Peyer's patch (tissue), 4 donors: ENCODE measurements around the gene ZNF564. TPM values are rescaled to one million over a fixed set of nuclear protein-coding genes. Genes with fewer than 3 reads are reported as not detected.

ENCODE experiments used
- DNase-seq, 3 donors: peaks; one replicate each; pipeline ENCODE4 v3.0.0-alpha.2; 2017 to 2019
- H3K27ac ChIP-seq, 4 donors: fragments of 200-600 bp; sonication (generic); one replicate each; pipeline ENCODE4 v1.5.1; 2016 to 2019
- H3K27me3 ChIP-seq, 2 donors: fragments of 200-600 bp; sonication (generic); one replicate each; pipeline ENCODE4 v1.5.1; 2019
- H3K36me3 ChIP-seq, 3 donors: fragments of 200-600 bp; sonication (generic); one replicate each; pipeline ENCODE4 v1.5.1; 2016 to 2019
- H3K4me1 ChIP-seq, 4 donors: fragments of 200-600 bp; sonication (generic); one replicate each; pipeline ENCODE4 v1.5.1; 2016 to 2019
- H3K4me3 ChIP-seq, 4 donors: fragments of 200-600 bp; sonication (generic); 1 replicate in 3 of 4; 2 replicates in 1 of 4; pipeline ENCODE4 v1.5.1; 2016 to 2019; ENCODE audit warnings: mild to moderate bottlenecking in 1 of 4
- H3K9me3 ChIP-seq, 4 donors: fragments of 200-600 bp; sonication (generic); one replicate each; pipeline ENCODE4 v1.5.1; 2016 to 2019; ENCODE audit warnings: mild to moderate bottlenecking in 1 of 4
- CTCF ChIP-seq, 6 experiments: fragments of 450-650 bp in 4 of 6; fragments of 200-600 bp in 2 of 6; sonication (generic) in 1 of 6; IDR thresholded peaks; one replicate each; pipeline ENCODE4 v1.5.1; 2017 to 2019; ENCODE audit warnings: antibody characterized with exemption in 6 of 6, mild to moderate bottlenecking in 3 of 6, moderate library complexity in 1 of 6
- POLR2A ChIP-seq, 2 donors: fragments of 450-650 bp; IDR thresholded peaks; one replicate each; pipeline ENCODE4 v1.5.1; 2017; ENCODE audit warnings: antibody characterized with exemption in 2 of 2, mild to moderate bottlenecking in 2 of 2, moderate library complexity in 2 of 2
- small RNA-seq, 2 donors: library from RNA; depleted of rRNA; stranded (forward); fragments of <200 nt; gene quantifications; one replicate each; pipeline ENCODE3, GENCODE V24; 2016
- total RNA-seq, 4 donors: library from RNA; depleted of rRNA; stranded (reverse); fragments of >200 nt; gene quantifications; one replicate each; pipeline ENCODE4 v1.1.0, GENCODE V29; 2016

The ZNF564 gene
- total RNA-seq, 4 donors from 2014 or later: 25.2 to 36.9 (median 29.2) TPM

DNA sequence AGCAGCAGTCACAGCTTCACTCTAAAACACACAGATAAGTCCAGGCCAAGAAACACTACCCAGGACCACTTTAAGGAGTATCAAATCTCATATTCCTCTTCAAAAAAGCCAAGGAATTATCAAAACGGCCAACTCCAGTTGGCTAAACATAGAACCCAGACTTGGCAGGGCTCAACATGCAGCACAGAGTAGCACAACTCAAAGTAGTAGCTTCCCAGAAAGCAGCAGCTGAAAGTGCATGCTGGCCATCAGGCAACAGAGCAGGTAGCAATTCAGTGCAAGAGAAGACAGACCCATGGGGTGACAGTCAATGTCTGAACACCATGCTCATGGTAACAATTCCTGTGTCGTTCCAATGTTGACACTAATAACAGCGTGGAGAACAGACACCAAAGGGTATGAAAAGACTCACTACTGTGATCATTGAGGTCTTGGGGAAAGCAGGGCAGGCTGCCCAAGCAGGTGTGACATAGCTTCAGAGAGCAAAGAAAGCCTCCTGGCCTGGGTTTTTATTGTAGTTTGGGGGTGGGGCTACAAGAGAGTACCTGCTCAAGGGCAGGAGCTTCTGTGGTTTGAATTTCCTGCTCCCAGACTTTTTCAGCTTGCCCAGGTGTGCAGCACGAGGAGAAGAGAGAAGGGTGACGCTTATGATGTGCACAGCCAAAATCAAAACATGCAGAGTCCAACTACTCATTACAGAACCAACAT lies 72.9 kb downstream of the ZNF564 start:
- no peak for DNase-seq
- H3K4me1 ChIP-seq: peaks cover 0 to 7% (median 0%) of the 10 kb centered on the region in 4 donors
- no peak overlapping the region for H3K27ac ChIP-seq
- no peaks in the 10 kb centered on the region for H3K36me3 ChIP-seq
- no peaks in the 10 kb centered on the region for H3K9me3 ChIP-seq
- H3K27me3 ChIP-seq: no peaks in the 10 kb centered on the region
- TF ChIP-seq POLR2A (IDR thresholded peaks at IDR 0.05): no peak
- no peak for TF ChIP-seq CTCF (IDR thresholded peaks at IDR 0.05)
- H3K4me3 ChIP-seq: no peak overlapping the region

Small RNA genes lying within 50 kb of the gene (small RNA-seq; reads per million reads assigned to genes)
- 0 reads per million in 2 donors for gene MTCO1P27
- gene PPIAP20: 0 reads per million in 2 donors

Other genes starting within 250 kb of the ZNF564 start
- 1 to 10 TPM; 1.8 to 9.1 (median 4.1) TPM for gene ZNF563, start 217.8 kb downstream of the ZNF564 start, total RNA-seq
- gene ZNF442, start 185.8 kb downstream of the ZNF564 start, total RNA-seq: 10 to 100 TPM in 1 of 4 donors, 1 to 10 TPM in 2, under 1 TPM in 1; 0.70 to 13.2 (median 1.4) TPM
- gene ZNF799, start 150.2 kb downstream of the ZNF564 start, total RNA-seq: 10 to 100 TPM in 1 of 4 donors, 1 to 10 TPM in 3; 5.1 to 17.3 (median 7.9) TPM
- gene ZNF443, start 110.5 kb downstream of the ZNF564 start, total RNA-seq: 10 to 100 TPM in 1 of 4 donors, 1 to 10 TPM in 3; 6.3 to 10.7 (median 7.5) TPM
- 1 to 10 TPM; 1.8 to 3.7 (median 3.3) TPM for gene ZNF709, start 66.7 kb downstream of the ZNF564 start, total RNA-seq
- gene ZNF490, start 59.3 kb upstream of the ZNF564 start, total RNA-seq: 1 to 10 TPM; 4.1 to 8.4 (median 4.7) TPM
- 10 to 100 TPM; 17.2 to 34.6 (median 29.3) TPM for gene ZNF791, start 59.4 kb upstream of the ZNF564 start, total RNA-seq
- gene MAN2B1, start 115.3 kb upstream of the ZNF564 start, total RNA-seq: 10 to 100 TPM; 51.9 to 84.2 (median 68.0) TPM
- 10 to 100 TPM in 2 of 4 donors, 1 to 10 TPM in 2; 2.8 to 14.0 (median 9.5) TPM for gene WDR83, start 115.3 kb upstream of the ZNF564 start, total RNA-seq
- 100 to 1,000 TPM in 3 of 4 donors, 10 to 100 TPM in 1; 76.4 to 215 (median 150) TPM for gene DHPS, start 130.4 kb upstream of the ZNF564 start, total RNA-seq
- not detected for gene GNG14, start 136.5 kb upstream of the ZNF564 start, total RNA-seq
- 1 to 10 TPM in 3 of 4 donors, not detected in 1; 6.3 to 9.9 (median 7.0) TPM for gene FBXW9, start 145.1 kb upstream of the ZNF564 start, total RNA-seq
- 100 to 1,000 TPM in 3 of 4 donors, 10 to 100 TPM in 1; 39.1 to 131 (median 103) TPM for gene TNPO2, start 172.4 kb upstream of the ZNF564 start, total RNA-seq
- 100 to 1,000 TPM; 134 to 297 (median 185) TPM for gene TRIR, start 183.2 kb upstream of the ZNF564 start, total RNA-seq
- gene GET3, start 186.0 kb upstream of the ZNF564 start, total RNA-seq: 10 to 100 TPM; 23.1 to 31.9 (median 30.5) TPM
- 10 to 100 TPM in 3 of 4 donors, not detected in 1; 20.5 to 82.0 (median 40.6) TPM for gene BEST2, start 200.3 kb upstream of the ZNF564 start, total RNA-seq
- 100 to 1,000 TPM; 193 to 379 (median 285) TPM for gene HOOK2, start 224.1 kb upstream of the ZNF564 start, total RNA-seq
- gene JUNB, start 240.0 kb upstream of the ZNF564 start, total RNA-seq: 100 to 1,000 TPM; 111 to 324 (median 152) TPM